ENCODE data around the gene TDRD7.
"Not testable (repeated sequence)": the region's sequence is repeated elsewhere in the genome, so short reads cannot be mapped to it uniquely, and the experiment has no call there.

The TDRD7 gene

GRCh38 chr9:97478301-97478981 is 66.5 kb downstream of the TDRD7 start:
- DNase-seq (ENCODE audit: low read depth, low spot score), result no peak

- no peak for DNase-seq (ENCODE audit: low read depth, low spot score)
Observed at GRCh38 chr9:97479496-97480159, 67.7 kb downstream of the TDRD7 start.

GRCh38 chr9:97480174-97480573 is 68.3 kb downstream of the TDRD7 start:
- DNase-seq (ENCODE audit: low read depth, low spot score), result no peak

GRCh38 chr9:97480749-97481148 is 68.9 kb downstream of the TDRD7 start:
- no peak for DNase-seq (ENCODE audit: low read depth, low spot score)

- DNase-seq (ENCODE audit: low read depth, low spot score), result no peak
Observed at GRCh38 chr9:97484134-97484533, 72.2 kb downstream of the TDRD7 start.

- DNase-seq (ENCODE audit: low read depth, low spot score), result no peak
Observed at GRCh38 chr9:97487107-97487506, 75.2 kb downstream of the TDRD7 start.

GRCh38 chr9:97487861-97488260 is 76.0 kb downstream of the TDRD7 start:
- no peak for DNase-seq (ENCODE audit: low read depth, low spot score)

- DNase-seq (ENCODE audit: low read depth, low spot score), result no peak
Observed at GRCh38 chr9:97491216-97491999, 79.5 kb downstream of the TDRD7 start.

GRCh38 chr9:97497558-97498375 is 85.9 kb downstream of the TDRD7 start:
- not testable (repeated sequence) for DNase-seq (ENCODE audit: low read depth, low spot score)

- DNase-seq (ENCODE audit: low read depth, low spot score), result not testable (repeated sequence)
Observed at GRCh38 chr9:97498846-97499245, 87.0 kb downstream of the TDRD7 start.

- no peak for DNase-seq (ENCODE audit: low read depth, low spot score)
Observed at GRCh38 chr9:97500263-97500662, 88.4 kb downstream of the TDRD7 start.

GRCh38 chr9:97500765-97501176 is 88.9 kb downstream of the TDRD7 start:
- no peak for DNase-seq (ENCODE audit: low read depth, low spot score)

GRCh38 chr9:97501177-97501971 is 89.5 kb downstream of the TDRD7 start, which contains the start of gene TMOD1:
Gene TMOD1, plus strand, starts transcription at chr9:97501666. Its CDS starts 22,523 bp downstream, at chr9:97524189.
- DNase-seq (ENCODE audit: low read depth, low spot score), result no peak

GRCh38 chr9:97501972-97502221 is 90.0 kb downstream of the TDRD7 start:
- no peak for DNase-seq (ENCODE audit: low read depth, low spot score)

- DNase-seq (ENCODE audit: low read depth, low spot score), result no peak
Observed at GRCh38 chr9:97502222-97502983, 90.5 kb downstream of the TDRD7 start.

- DNase-seq (ENCODE audit: low read depth, low spot score), result no peak
Observed at GRCh38 chr9:97502984-97503861, 91.3 kb downstream of the TDRD7 start.

- DNase-seq (ENCODE audit: low read depth, low spot score), result no peak
Observed at GRCh38 chr9:97503862-97504210, 91.9 kb downstream of the TDRD7 start.

GRCh38 chr9:97504381-97505216 is 92.7 kb downstream of the TDRD7 start:
- no peak for DNase-seq (ENCODE audit: low read depth, low spot score)

GRCh38 chr9:97505845-97506244 is 93.9 kb downstream of the TDRD7 start:
- DNase-seq (ENCODE audit: low read depth, low spot score), result no peak

Measured in smooth muscle cell of the brain vasculature (primary cell).